Astrocyte (in vitro differentiated cells and primary cell): Measurements from ENCODE around the gene FGF1. TPM values are rescaled to one million over a fixed set of nuclear protein-coding genes. Genes with fewer than 3 reads are reported as not detected.

Experiments used
- DNase-seq: peaks from one replicate; pipeline ENCODE4 v3.0.0-alpha.2; 2010; ENCODE audit warnings: low read depth
- FAIRE-seq: peaks from 2 replicates; lab custom pipeline; 2011; peaks lifted over from hg19 to GRCh38; lab: Jason Lieb, UNC
- H2AFZ ChIP-seq: 2 replicates; pipeline ENCODE4 v1.6.0; 2012; ENCODE audit warnings: low read depth, low read length, inconsistent platforms
- H3K27ac ChIP-seq: 2 replicates; pipeline ENCODE4 v1.5.1; 2011; ENCODE audit warnings: low read depth, low read length, inconsistent platforms
- H3K27me3 ChIP-seq: 2 replicates; pipeline ENCODE4 v1.6.0; 2011; ENCODE audit warnings: low read length, inconsistent platforms; ENCODE audit not compliant: insufficient read depth
- H3K36me3 ChIP-seq: 2 replicates; pipeline ENCODE4 v1.5.1; 2011; ENCODE audit warnings: low read length, inconsistent platforms; ENCODE audit not compliant: insufficient read depth
- H3K4me1 ChIP-seq: 2 replicates; pipeline ENCODE4 v1.5.1; 2011; ENCODE audit warnings: low read length, inconsistent platforms; ENCODE audit not compliant: insufficient read depth
- H3K4me2 ChIP-seq: 2 replicates; pipeline ENCODE4 v1.6.0; 2012; ENCODE audit warnings: low read length, inconsistent platforms
- H3K4me3 ChIP-seq: 2 replicates; pipeline ENCODE4 v1.5.1; 2011; ENCODE audit warnings: low read depth, mild to moderate bottlenecking, low read length, inconsistent platforms; ENCODE audit not compliant: insufficient read depth
- H3K79me2 ChIP-seq: 2 replicates; pipeline ENCODE4 v1.6.0; 2012; ENCODE audit warnings: mild to moderate bottlenecking, low read length, inconsistent platforms; ENCODE audit not compliant: insufficient read depth
- H3K9ac ChIP-seq: 2 replicates; pipeline ENCODE4 v1.6.0; 2012; ENCODE audit warnings: mild to moderate bottlenecking, low read length, inconsistent platforms
- H3K9me3 ChIP-seq: 2 replicates; pipeline ENCODE4 v1.5.1; 2012; ENCODE audit warnings: low read depth, mild to moderate bottlenecking, low read length, inconsistent platforms; ENCODE audit not compliant: insufficient read depth
- H4K20me1 ChIP-seq: 2 replicates; pipeline ENCODE4 v1.6.0; 2012; ENCODE audit warnings: low read length, inconsistent platforms; ENCODE audit not compliant: insufficient read depth
- H3K27ac Mint-ChIP-seq: one replicate; pipeline ENCODE4 v1.8.0; 2021; ENCODE audit warnings: mild to moderate bottlenecking, mixed read lengths; ENCODE audit not compliant: unreplicated experiment
- H3K27me3 Mint-ChIP-seq: one replicate; pipeline ENCODE4 v1.8.0; 2021; ENCODE audit warnings: low read depth, mixed read lengths; ENCODE audit not compliant: unreplicated experiment
- H3K36me3 Mint-ChIP-seq: one replicate; pipeline ENCODE4 v1.8.0; 2021; ENCODE audit warnings: low read depth, mixed read lengths; ENCODE audit not compliant: unreplicated experiment
- H3K4me1 Mint-ChIP-seq: one replicate; pipeline ENCODE4 v1.8.0; 2021; ENCODE audit warnings: low read depth, mixed read lengths; ENCODE audit not compliant: unreplicated experiment
- H3K4me3 Mint-ChIP-seq: one replicate; pipeline ENCODE4 v1.8.0; 2021; ENCODE audit warnings: mild to moderate bottlenecking, moderate library complexity, mixed read lengths; ENCODE audit not compliant: unreplicated experiment
- H3K9me3 Mint-ChIP-seq: one replicate; pipeline ENCODE4 v1.8.0; 2021; ENCODE audit warnings: mild to moderate bottlenecking, mixed read lengths; ENCODE audit not compliant: unreplicated experiment
- EZH2 ChIP-seq: IDR thresholded peaks from 2 replicates; pipeline ENCODE4 v1.6.1; 2012; ENCODE audit warnings: mild to moderate bottlenecking, low read length, inconsistent platforms; ENCODE audit not compliant: insufficient read depth
- total RNA-seq: library from RNA; stranded (reverse); gene quantifications from 2 replicates; pipeline ENCODE4 v1.2.1, GENCODE V29; 2021
- TF ChIP-seq, protein P1 (sequence below): IDR thresholded peaks from 2 replicates; pipeline ENCODE4 v1.5.1; 2011; ENCODE audit warnings: low read depth, mild to moderate bottlenecking, inconsistent platforms, low read length, moderate library complexity; ENCODE audit not compliant: insufficient read depth

FGF1 gene
- total RNA-seq, 1 donor from 2014 or later: 70.9 TPM

DNA sequence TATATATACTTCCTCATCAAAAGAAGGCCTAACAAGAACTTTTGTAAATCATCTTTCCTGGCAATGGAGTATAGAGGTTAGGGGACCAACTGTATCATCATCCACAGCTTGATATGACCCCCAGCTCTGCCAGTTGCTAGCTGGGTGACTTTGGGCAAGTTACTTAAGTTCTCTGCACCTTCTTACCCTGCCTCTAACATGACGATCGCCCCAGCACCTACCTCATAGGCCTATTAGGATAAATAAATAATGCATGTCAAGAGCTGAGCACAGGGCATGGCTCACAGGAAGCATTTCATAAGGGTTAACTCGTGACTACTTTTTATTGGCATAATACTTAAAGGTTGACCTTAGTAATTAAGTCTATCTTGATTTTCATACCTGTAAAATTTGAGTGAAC, 29.4 kb upstream of the FGF1 start:
- H3K4me3 Mint-ChIP-seq: no peak overlapping the region
- H3K4me1 ChIP-seq: peaks cover 14% of the 10 kb centered on the region
- no peaks in the 10 kb centered on the region for H4K20me1 ChIP-seq
- no peak overlapping the region for H3K9ac ChIP-seq
- H3K4me2 ChIP-seq: no peak overlapping the region
- no peak for FAIRE-seq
- no peaks in the 10 kb centered on the region for H3K9me3 Mint-ChIP-seq
- no peak overlapping the region for H2AFZ ChIP-seq
- TF ChIP-seq, protein P1, sequence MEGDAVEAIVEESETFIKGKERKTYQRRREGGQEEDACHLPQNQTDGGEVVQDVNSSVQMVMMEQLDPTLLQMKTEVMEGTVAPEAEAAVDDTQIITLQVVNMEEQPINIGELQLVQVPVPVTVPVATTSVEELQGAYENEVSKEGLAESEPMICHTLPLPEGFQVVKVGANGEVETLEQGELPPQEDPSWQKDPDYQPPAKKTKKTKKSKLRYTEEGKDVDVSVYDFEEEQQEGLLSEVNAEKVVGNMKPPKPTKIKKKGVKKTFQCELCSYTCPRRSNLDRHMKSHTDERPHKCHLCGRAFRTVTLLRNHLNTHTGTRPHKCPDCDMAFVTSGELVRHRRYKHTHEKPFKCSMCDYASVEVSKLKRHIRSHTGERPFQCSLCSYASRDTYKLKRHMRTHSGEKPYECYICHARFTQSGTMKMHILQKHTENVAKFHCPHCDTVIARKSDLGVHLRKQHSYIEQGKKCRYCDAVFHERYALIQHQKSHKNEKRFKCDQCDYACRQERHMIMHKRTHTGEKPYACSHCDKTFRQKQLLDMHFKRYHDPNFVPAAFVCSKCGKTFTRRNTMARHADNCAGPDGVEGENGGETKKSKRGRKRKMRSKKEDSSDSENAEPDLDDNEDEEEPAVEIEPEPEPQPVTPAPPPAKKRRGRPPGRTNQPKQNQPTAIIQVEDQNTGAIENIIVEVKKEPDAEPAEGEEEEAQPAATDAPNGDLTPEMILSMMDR: no peak
- no peak for TF ChIP-seq EZH2
- no peaks in the 10 kb centered on the region for H3K9me3 ChIP-seq
- peaks cover 3% of the 10 kb centered on the region for H3K27me3 ChIP-seq
- no peak for DNase-seq
- H3K27ac Mint-ChIP-seq: no peak overlapping the region
- H3K79me2 ChIP-seq: no peaks in the 10 kb centered on the region
- H3K4me1 Mint-ChIP-seq: peaks cover 7% of the 10 kb centered on the region
- H3K4me3 ChIP-seq: no peak overlapping the region
- no peaks in the 10 kb centered on the region for H3K27me3 Mint-ChIP-seq
- H3K27ac ChIP-seq: no peak overlapping the region
- H3K36me3 ChIP-seq: no peaks in the 10 kb centered on the region
- H3K36me3 Mint-ChIP-seq: no peaks in the 10 kb centered on the region

DNA sequence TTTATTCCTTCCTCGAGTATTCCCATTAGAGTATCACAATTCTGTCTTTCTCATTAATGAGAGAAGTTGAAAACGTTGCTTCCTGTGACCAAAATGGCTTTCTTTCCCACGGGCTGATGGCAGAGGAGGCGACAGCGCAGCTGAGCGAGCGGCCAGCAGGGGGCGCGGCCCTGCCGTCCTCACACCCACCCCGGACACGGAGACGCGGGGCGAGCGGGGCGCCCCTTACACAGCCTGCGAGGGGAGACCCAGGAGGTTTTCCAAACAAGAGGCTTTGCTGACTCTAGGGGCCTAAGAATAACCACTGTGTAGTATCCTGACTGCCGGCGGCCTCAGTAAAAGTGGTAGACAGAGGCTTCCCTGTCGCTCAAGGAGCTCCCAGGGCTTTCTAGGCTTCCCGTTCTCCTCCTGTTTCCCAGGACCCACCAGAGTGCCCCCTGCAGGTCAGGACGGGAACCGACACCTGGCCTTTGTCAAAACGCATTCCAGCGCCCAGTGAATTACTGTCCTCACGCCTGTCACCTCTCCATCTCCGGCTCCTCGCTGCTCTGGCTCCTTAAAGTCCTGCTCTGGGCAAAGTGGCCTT, 27.3 kb upstream of the FGF1 start:
- peak overlapping the region; percentile 78 for H3K9ac ChIP-seq

DNA sequence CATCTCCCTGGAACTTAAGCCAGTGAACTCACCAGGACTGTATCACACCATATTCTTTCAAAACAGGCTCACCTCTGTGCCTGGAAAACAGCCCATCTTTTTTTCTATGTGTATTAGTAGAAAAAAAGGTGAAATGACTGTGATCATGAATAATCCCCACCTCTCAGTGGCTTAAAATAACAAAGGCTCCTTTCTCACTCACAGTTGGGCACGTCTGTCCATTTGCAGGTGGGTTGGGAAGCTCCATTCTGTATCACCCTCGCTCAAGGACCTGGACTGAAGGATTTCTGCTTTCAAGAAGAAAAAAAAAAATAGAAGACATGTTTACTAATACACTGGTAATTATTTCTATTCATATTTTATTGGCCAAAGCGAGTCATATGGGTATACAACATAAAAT, 17.3 kb upstream of the FGF1 start:
- no peak overlapping the region for H2AFZ ChIP-seq
- no peaks in the 10 kb centered on the region for H3K36me3 ChIP-seq
- H3K4me1 ChIP-seq: peaks cover 9% of the 10 kb centered on the region
- H3K4me2 ChIP-seq: no peak overlapping the region
- H3K36me3 Mint-ChIP-seq: no peaks in the 10 kb centered on the region
- H3K4me3 Mint-ChIP-seq: no peak overlapping the region
- no peaks in the 10 kb centered on the region for H3K9me3 ChIP-seq
- no peak for DNase-seq
- H3K4me1 Mint-ChIP-seq: peaks cover 7% of the 10 kb centered on the region
- no peaks in the 10 kb centered on the region for H3K9me3 Mint-ChIP-seq
- no peaks in the 10 kb centered on the region for H3K27me3 ChIP-seq
- no peak overlapping the region for H3K27ac Mint-ChIP-seq
- no peak overlapping the region for H3K4me3 ChIP-seq
- no peaks in the 10 kb centered on the region for H4K20me1 ChIP-seq
- no peak overlapping the region for H3K27ac ChIP-seq
- TF ChIP-seq EZH2: no peak
- TF ChIP-seq, protein P1: no peak
- no peaks in the 10 kb centered on the region for H3K79me2 ChIP-seq
- FAIRE-seq: no peak
- H3K9ac ChIP-seq: no peak overlapping the region
- H3K27me3 Mint-ChIP-seq: peaks cover 3% of the 10 kb centered on the region

More for the DNA sequence above, 27.3 kb upstream of the FGF1 start:
- DNase-seq: peak; percentile 54
- Mint-ChIP-seq H3K27ac (no peak overlapping the region), H3K9me3 (no peaks in the 10 kb centered on the region), H3K27me3 (no peaks in the 10 kb centered on the region), H3K36me3 (no peaks in the 10 kb centered on the region), H3K4me3 (peak overlapping the region; percentile 70), H3K4me1 (no peaks in the 10 kb centered on the region)
- peak overlapping the region; percentile 91 for H3K4me2 ChIP-seq
- TF ChIP-seq, protein P1: peak; percentile 93
- no peak for TF ChIP-seq EZH2
- peak overlapping the region; percentile 68 for H3K4me3 ChIP-seq
- no peaks in the 10 kb centered on the region for H4K20me1 ChIP-seq
- H3K4me1 ChIP-seq: peaks cover 10% of the 10 kb centered on the region
- no peaks in the 10 kb centered on the region for H3K79me2 ChIP-seq
- H3K27ac ChIP-seq: peak overlapping the region; percentile 52
- peak overlapping the region; percentile 81 for H2AFZ ChIP-seq
- peaks cover 3% of the 10 kb centered on the region for H3K27me3 ChIP-seq
- no peaks in the 10 kb centered on the region for H3K36me3 ChIP-seq
- FAIRE-seq: no peak
- no peaks in the 10 kb centered on the region for H3K9me3 ChIP-seq
